GM21423 (cell line): ENCODE results near the gene CYFIP2.
"Not testable (repeated sequence)": the region's sequence is repeated elsewhere in the genome, so short reads cannot be mapped to it uniquely, and the experiment has no call there.

Experiments
- ATAC-seq: cut with Tn5 transposase; IDR thresholded peaks from one replicate; pipeline ENCODE4 v1.9.1; 2021; ENCODE audit warnings: mild to moderate bottlenecking, moderate library complexity; ENCODE audit not compliant: unreplicated experiment

Gene CYFIP2

DNA sequence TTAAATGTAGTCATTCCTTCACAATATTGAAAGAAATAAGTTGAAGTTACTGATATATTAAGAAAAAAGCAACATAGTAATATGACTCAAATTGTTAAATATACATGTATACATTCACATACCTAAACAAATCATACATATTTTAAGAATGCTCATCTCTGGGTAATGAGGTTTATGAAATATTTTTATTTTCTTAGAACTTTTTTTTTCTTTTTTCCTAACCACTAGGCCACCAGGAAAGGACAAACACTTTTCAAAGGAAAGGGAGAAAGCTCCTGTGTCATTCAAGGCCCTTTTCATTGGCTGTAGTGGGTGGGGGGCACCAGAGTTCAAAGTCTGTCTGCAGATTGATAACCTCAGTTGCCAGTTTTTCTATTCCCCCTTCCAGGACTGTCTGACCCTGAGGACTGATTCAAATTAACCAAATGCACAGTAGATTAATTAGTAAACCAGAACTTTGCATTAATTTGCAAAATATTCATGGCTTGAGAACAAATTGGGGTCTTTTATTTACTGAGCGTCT, 121.2 kb downstream of the CYFIP2 start:
- no peak for ATAC-seq

DNA sequence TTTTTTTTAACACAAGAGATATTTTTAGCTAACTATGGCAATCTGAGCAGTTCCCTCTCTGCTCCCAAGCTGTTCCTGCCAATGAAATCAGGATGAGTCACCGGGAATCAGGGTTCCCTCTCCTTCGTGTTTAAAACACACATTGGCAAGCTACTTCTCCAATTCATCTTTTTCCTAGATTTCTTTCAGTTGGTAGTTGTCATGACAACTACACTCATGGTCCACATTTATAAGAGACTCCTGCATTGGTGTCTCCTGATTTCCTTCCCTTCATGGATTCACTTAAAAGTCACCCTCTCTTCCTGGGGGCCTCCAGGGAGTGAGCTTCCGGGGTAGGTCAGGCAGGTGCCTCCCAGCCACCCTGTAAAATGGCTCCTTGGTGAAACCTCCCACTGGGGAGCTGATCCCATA, 121.8 kb downstream of the CYFIP2 start:
- no peak for ATAC-seq

DNA sequence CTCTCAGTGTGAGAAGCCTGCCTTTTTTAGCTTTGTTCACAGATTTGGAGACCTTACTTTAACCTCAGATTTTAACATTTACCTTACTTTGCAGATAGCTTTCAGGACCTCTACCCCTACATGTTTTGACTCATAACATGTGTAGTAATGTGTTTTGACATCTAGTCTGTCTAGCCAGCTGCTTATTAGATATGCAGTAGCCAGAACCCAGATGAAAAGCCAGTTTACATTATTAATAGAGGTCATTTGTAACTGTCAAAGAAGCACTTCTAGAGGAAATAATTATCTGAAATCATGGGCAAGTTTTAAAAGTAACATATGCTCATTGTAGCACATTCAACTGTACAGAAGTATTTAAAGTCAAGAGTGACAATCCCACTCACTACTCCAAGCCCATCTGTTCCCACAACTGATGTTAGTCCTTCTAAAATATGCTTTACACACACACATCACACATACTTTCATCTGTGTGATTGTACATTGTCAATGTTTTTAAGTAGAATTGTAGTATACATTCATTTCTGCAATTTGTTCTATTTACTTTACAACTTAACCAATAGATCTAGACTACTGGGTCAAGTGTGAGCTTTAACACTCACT, 122.3 kb downstream of the CYFIP2 start:
- ATAC-seq: no peak

DNA sequence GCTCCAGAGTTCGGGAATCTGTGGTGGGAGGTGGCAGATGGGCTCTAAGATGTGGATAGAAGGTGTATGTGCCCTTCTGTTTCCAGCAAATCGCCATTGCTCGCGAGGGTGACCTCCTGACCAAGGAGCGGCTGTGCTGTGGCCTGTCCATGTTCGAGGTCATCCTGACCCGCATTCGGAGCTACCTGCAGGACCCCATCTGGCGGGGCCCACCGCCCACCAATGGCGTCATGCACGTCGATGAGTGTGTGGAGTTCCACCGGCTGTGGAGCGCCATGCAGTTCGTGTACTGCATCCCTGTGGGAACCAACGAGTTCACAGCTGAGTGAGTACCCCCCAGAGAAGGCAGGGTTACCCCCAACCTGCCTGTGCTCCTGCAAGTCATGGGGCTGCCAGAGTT, 123.2 kb downstream of the CYFIP2 start:
- no peak for ATAC-seq

DNA sequence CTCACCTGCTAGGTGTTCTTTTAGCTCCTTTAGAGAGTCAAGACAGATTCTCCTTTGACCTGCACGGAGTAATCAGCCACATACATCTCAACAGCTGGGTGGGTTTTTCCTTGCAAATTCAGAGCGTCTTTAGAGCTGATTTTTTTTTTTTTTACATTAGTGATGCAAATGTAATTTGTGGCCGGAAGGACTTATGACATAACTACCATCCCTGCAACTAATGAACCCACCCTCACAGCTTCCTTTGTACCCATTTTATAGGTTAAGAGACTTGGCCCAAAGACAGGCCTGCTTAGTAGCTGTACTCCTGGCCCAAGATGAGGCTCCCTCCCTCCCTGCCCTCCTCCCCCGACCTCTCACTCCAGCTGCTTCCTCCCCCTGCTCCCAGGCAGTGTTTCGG, 124.2 kb downstream of the CYFIP2 start:
- ATAC-seq: no peak

DNA sequence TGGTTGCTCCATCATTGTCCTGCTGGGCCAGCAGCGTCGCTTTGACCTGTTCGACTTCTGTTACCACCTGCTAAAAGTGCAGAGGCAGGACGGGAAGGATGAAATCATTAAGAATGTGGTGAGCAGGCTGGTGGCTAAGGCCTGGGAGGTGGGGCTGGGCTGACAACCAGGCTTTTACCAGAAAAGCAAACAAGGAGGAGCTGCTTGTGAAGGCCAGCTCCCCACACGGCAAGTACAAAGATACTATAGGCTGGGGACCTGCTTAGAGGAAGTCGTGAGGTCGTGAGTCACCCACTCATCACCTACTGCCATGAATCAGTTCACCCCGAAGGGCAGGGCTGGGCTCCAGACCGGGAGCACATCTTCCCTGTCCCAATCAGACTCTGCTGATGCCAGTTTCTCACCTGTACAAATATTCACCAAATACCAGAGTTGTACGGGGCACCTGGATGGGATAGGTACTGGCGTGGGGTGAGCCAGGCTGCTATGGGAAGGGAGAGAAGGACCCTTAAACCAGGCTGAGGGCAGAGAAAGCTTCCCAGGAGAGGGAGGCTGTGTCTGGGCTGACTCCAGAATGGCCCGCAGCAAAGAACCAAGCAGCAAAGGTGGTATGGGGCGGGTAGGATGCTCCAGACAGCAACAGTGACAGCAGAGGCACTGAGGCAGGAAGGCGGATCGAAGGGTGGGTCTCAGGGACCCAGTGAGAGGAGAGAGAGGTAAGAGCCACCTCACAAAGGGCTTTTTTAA, 124.8 kb downstream of the CYFIP2 start:
- no peak for ATAC-seq

DNA sequence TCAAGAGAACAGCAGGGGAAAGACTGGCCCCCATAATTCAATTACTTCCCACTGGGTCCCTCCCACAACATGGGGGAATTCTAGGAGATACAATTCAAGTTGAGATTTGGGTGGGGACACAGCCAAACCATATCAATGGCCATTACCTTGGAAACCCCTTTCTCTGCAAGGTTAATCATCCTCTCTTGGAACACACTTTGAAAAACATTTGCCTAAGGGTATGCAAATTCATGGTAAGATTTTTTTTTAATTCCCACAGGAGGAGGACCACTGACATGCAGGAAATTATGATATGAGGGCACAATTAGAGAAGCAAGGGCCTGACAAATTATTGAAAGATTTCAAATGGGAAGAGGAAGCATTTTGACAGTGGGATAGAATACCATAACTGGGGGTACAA, 132.4 kb downstream of the CYFIP2 start:
- ATAC-seq: no peak

DNA sequence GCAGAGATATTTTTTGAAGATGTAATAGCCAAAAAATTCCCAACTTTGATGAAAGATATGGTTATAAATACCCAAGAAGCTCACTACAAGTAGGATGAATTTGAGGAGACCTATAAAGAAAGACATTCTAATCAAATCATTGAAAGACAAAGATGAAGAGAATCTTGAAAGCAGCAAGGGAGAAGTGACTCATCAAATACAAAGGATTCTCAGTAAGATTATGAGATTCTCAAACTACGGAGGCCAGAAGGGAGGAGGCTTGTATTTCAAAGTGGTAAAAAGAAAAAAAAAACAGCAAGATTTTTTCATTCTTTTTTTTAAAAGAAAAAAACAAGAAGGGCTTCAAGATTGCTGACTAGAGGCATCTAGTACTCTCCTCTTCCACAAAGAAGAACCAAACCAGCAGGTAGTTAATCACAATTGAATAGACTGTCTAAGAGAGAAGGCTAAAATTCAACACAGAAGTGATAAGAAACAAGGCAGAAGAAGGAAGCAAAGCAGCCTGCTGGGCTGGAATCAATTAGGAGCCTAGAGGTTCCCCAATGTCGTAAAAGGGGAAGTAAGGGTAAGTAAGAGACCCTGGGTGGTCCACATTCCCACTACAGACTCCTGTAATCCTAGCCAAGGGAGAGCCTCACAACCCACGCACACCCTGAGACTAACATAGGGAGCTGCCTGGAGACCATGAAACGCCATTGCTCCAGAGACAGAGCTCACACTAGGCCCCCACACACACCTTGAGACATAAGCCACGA, 135.0 kb downstream of the CYFIP2 start:
- ATAC-seq: no peak

DNA sequence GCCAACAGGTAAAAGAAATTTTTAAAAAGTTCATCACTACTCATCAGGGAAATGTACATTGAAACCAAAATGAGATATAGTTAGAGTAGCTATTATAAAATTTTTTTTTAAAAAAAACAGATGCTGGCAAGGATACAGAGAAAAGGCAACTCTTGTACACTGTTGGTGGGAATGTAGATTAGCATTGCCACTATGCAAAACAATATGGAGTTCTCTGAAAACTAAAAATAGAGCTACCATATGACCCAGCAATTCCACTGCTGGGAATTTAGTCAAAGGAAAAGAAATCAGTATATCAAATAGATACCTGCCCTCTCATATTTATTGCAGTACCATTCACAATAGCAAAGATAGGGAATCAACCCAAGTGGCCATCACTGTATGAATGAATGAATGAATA, 149.9 kb downstream of the CYFIP2 start:
- ATAC-seq: no peak

DNA sequence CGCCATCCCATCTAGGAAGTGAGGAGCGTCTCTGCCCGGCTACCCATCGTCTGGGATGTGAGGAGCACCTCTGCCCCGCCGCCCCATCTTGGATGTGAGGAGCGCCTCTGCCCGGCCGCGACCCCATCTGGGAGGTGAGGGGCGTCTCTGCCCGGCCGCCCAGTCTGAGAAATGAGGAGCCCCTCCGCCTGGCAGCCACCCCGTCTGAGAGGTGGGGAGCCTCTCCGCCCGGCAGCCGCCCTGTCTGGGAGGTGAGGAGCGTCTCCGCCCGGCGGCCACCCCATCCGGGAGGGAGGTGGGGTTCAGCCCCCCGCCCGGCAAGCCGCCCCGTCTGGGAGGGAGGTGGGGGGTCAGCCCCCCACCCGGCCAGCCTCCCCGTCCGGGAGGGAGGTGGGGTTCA, 153.6 kb downstream of the CYFIP2 start:
- ATAC-seq: not testable (repeated sequence)

DNA sequence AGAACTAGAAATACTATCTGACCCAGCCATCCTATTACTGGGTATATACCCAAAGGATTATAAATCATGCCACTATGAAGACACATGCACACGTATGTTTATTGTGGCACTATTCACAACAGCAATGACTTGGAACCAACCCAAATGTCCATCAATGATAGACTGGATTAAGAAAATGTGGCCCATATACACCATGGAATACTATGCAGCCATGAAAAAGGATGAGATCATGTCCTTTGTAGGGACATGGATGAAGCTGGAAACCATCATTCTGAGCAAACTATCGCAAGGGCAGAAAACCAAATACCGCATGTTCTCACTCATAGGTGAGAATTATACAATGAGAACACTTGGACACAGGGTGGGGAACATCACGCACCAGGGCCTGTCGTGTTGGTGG, 164.0 kb downstream of the CYFIP2 start:
- ATAC-seq: not testable (repeated sequence)

DNA sequence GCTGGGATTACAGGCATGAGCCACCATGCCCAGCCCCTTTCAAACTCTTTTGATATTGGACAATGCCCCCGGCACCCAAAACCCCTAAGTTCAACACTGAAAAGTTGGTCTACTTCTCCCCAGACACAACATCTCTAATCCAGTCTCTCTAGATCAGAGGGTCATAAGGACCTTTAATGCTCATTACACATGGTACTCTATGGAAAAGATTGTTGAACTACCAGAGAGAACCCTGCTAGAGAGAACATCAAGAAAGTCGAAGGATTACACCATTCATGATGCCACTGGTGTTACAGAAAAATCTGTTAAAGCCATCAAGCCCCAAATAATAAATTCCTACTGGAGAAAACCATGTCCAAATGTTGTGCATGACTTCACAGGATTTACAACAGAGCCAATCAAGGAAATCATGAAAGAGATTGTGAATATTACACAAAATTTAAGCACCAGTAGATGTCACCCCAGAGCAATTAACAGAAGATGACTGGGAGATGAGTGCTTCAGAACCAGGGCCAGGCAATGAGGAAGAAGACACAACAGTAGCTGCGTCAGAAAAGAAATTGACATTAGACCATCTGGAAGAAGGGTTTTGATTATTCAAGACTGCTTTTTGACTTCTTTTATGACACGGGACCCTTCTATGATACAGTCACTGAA, 165.7 kb downstream of the CYFIP2 start:
- peak; percentile 75 for ATAC-seq

DNA sequence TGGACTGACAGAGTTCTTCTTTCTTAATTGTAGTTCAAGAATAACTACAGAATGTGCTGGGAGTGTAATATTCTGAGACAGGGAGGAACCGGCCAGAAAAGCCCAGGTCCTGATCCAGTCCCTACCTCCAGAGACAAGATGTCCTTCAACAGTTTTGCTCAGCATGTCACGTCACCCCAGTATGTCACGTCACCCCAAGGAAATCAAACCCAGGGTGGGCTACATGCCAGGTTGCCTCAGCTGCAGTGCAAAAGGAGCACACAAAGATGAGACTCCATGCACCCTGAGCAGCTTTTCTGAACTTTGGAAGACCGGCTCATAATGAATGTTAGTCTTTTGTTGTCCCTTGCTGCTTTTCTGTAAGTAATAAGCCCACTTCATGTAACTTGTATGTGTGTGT, 168.2 kb downstream of the CYFIP2 start:
- no peak for ATAC-seq

DNA sequence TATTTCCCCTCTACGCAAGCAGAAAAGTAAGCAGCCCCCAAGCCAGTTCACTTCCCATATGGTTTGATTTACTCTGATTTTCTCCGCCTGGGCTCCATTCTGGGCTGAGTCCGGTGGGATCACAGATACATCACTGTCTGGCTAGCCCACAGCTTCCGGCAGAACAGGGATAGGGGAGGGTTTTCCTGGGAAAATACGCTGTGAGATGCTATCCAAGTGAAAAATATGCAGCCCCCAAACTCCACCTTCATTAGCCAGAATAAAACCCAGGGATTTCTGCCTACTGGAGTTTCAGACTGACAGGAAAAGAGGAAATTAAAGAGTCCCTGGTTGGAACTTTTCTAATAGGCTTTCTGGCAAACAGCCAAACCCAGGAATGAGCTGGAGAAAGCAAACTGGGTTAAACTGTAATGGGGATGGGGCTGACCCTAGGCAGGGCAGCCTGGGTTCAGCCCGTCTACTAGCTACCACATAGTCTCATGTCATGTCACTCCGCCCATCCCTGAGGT, 177.2 kb downstream of the CYFIP2 start:
- no peak for ATAC-seq

DNA sequence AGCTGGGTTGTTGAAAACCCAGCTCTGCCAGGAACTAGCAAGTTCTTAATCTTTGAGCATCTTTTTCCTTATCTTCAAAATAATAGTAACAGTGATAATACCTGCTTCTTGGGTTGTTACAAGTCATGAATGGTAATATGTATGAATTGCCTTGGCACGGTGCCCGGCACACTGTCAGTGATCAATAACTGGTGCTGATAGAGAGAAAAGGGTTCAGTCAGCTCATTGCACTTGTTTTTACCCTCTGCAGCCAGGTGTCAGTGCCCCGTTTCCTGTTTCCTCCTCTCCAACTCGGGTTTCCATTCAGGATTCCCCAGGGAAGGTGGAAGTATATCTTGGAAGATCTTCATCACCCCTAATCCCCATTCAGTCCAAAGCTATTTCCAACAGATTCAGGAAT, 178.3 kb downstream of the CYFIP2 start:
- no peak for ATAC-seq
